Common myeloid progenitor, CD34-positive (primary cell): Measurements from ENCODE around the gene GNAZ.

Experiments
- CTCF ChIA-PET: fragments of 350-600 bp; sonication (Branson Sonifier 250); formaldehyde crosslinking; loops from one replicate; lab custom pipeline; 2021; ENCODE audit warnings: antibody characterized with exemption; lab: Charles Lee
- POLR2A ChIA-PET: fragments of 350-600 bp; sonication (Branson Sonifier 250); formaldehyde crosslinking; loops from one replicate; lab custom pipeline; 2021; ENCODE audit warnings: antibody characterized with exemption; lab: Charles Lee
- DNase-seq, 3 donors: peaks; one replicate each; pipeline versions ENCODE4 v3.0.0 to v3.0.0-alpha.2; 2013
- H3K27ac ChIP-seq, 2 experiments: 1 replicate in 1 of 2; 2 replicates in 1 of 2; pipeline ENCODE4 v1.7.0; 2013; ENCODE audit warnings: inconsistent platforms in 2 of 2, low read length in 2 of 2, mild to moderate bottlenecking in 2 of 2, low read depth in 1 of 2, moderate library complexity in 1 of 2; ENCODE audit not compliant: severe bottlenecking in 2 of 2, insufficient read depth in 1 of 2, poor library complexity in 1 of 2
- H3K27me3 ChIP-seq, 5 experiments: replicated peaks in 2 of 5; 1 replicate in 3 of 5; 2 replicates in 2 of 5; pipeline versions ENCODE4 v1.6.1 to v1.7.0; 2013; ENCODE audit warnings: low read length in 4 of 5, mild to moderate bottlenecking in 2 of 5, moderate library complexity in 2 of 5, inconsistent platforms in 1 of 5; ENCODE audit not compliant: insufficient read depth in 5 of 5, control insufficient read depth in 4 of 5
- H3K36me3 ChIP-seq, 4 experiments: 1 replicate in 2 of 4; 2 replicates in 2 of 4; pipeline versions ENCODE4 v1.6.1 to v1.7.0; 2013; ENCODE audit warnings: low read length in 3 of 4, control low read depth in 1 of 4, mild to moderate bottlenecking in 1 of 4; ENCODE audit not compliant: control insufficient read depth in 4 of 4, insufficient read depth in 4 of 4
- H3K4me1 ChIP-seq, 4 experiments: 1 replicate in 3 of 4; 2 replicates in 1 of 4; pipeline versions ENCODE4 v1.6.1 to v1.7.1; 2013; ENCODE audit warnings: low read length in 3 of 4, mild to moderate bottlenecking in 3 of 4, control low read depth in 1 of 4, inconsistent platforms in 1 of 4, moderate library complexity in 1 of 4; ENCODE audit not compliant: control insufficient read depth in 4 of 4, insufficient read depth in 4 of 4; ENCODE audit errors: control extremely low read depth in 1 of 4
- H3K4me3 ChIP-seq, 7 experiments: 1 replicate in 4 of 7; 2 replicates in 3 of 7; pipeline versions ENCODE4 v1.5.1 to v1.7.0; 2013; ENCODE audit warnings: mild to moderate bottlenecking in 7 of 7, low read length in 6 of 7, moderate library complexity in 6 of 7, inconsistent platforms in 2 of 7, low read depth in 2 of 7, control low read depth in 1 of 7; ENCODE audit not compliant: insufficient read depth in 4 of 7, control insufficient read depth in 1 of 7; ENCODE audit errors: extremely low read depth in 1 of 7
- H3K9me3 ChIP-seq, 5 experiments: 1 replicate in 4 of 5; 2 replicates in 1 of 5; pipeline versions ENCODE4 v1.6.1 to v1.7.1; 2013; ENCODE audit warnings: low read length in 4 of 5, mild to moderate bottlenecking in 2 of 5, inconsistent platforms in 1 of 5, low read depth in 1 of 5, moderate library complexity in 1 of 5; ENCODE audit not compliant: control insufficient read depth in 4 of 5, insufficient read depth in 2 of 5; ENCODE audit errors: control extremely low read depth in 1 of 5
- WGBS: methylation state at CpG from one replicate; pipeline ENCODE4 v1.1.5; 2013; ENCODE audit not compliant: insufficient coverage; 5-methylcytosine and 5-hydroxymethylcytosine counted together

GNAZ gene

GRCh38 chr22:23113847-23114720 is 43.8 kb downstream of the GNAZ start:
- no peak for DNase-seq
- peaks cover 0 to 2% (median 0%) of the 10 kb centered on the region in 5 experiments for H3K27me3 ChIP-seq
- H3K4me1 ChIP-seq = peaks cover 0 to 4% (median 1%) of the 10 kb centered on the region in 4 experiments
- no peaks in the 10 kb centered on the region for H3K9me3 ChIP-seq
- 93% methylated on average over 12 of the region's 18 CpGs for WGBS
- no peak overlapping the region for H3K4me3 ChIP-seq
- no peaks in the 10 kb centered on the region for H3K36me3 ChIP-seq
- no peak overlapping the region for H3K27ac ChIP-seq
- ChIA-PET POLR2A (no interaction called here), CTCF (interaction anchor here (0.9 to 1.8 kb wide), 5 partner anchors 14 to 156 kb away, joined by 3 to 8 read pairs (median 5); no protein-coding TSS in a partner anchor)

DNA sequence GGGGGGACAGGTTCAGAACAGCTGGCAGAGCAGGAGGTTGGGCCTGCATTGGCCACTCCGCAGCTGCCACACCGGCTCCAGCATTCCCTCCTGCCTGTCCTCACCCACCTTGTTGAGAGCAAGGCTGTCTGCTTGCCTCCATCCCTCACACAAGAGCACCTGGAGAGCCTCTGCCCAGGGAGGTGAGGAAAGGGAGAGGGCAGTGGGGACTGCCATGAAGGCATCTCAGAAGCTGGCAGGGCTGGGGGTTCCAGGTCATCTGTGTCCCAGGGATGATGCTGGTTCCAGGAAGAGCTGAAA is 44.4 kb downstream of the GNAZ start:
- CTCF ChIA-PET = interaction anchor here (0.8 to 1.6 kb wide), 3 partner anchors 12 to 155 kb away, joined by 3 to 8 read pairs (median 3); no protein-coding TSS in a partner anchor
- WGBS = no CpG with 5 or more reads among the region's 2 CpGs
- no peak overlapping the region for H3K4me3 ChIP-seq

GRCh38 chr22:23115369-23115768 is 45.0 kb downstream of the GNAZ start:
- H3K27ac ChIP-seq = no peak overlapping the region
- CTCF ChIA-PET = interaction anchor here (0.8 to 1.6 kb wide), 3 partner anchors 12 to 156 kb away, joined by 3 to 8 read pairs (median 3); no protein-coding TSS in a partner anchor
- no peaks in the 10 kb centered on the region for H3K36me3 ChIP-seq
- DNase-seq = no peak
- H3K4me3 ChIP-seq = no peak overlapping the region
- H3K27me3 ChIP-seq = peaks cover 0 to 2% (median 0%) of the 10 kb centered on the region in 5 experiments
- POLR2A ChIA-PET = no interaction called here
- 92% methylated on average over 3 of the region's 7 CpGs for WGBS
- H3K9me3 ChIP-seq = no peaks in the 10 kb centered on the region
- peaks cover 0 to 11% (median 5%) of the 10 kb centered on the region in 4 experiments for H3K4me1 ChIP-seq

More for the DNA sequence above, 44.4 kb downstream of the GNAZ start:
- DNase-seq = no peak
- no peaks in the 10 kb centered on the region for H3K36me3 ChIP-seq
- no peak overlapping the region for H3K27ac ChIP-seq
- H3K4me1 ChIP-seq = peaks cover 0 to 7% (median 5%) of the 10 kb centered on the region in 4 experiments
- H3K27me3 ChIP-seq = peaks cover 0 to 2% (median 0%) of the 10 kb centered on the region in 5 experiments
- no peaks in the 10 kb centered on the region for H3K9me3 ChIP-seq
- POLR2A ChIA-PET = no interaction called here

DNA sequence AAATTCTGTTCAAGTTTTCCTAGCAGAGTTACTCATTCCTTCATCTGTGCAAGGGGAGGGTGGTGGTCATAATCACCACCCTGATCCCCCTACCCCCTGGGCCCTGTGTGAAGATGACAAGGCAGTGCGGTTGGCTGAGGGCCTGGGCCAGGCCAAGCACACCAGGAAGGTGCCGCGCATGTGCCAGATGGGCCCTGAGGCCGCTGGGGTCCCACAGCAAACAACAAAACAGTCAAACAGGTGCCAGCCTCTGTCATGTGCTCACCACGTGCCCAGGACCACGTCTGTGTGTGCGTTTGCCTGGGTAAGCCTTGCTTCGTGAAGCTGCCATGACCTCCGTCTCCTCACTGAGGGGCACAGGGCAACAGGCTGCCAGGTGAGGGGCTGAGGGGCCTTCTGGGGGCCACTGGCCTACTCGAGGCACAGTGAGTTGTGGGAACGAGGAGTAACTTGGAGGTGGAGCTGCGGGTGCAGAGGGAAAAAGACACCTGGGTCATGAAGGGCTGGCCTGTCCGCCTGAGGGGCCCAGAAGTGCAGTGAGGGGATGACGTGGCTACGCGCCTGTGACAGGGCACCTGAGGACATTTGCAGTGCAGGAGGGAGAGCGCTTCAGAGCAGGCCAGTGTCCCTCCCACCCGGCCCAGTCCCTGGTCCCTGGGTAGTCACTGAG is 45.6 kb downstream of the GNAZ start:
- peaks cover 0 to 6% (median 4%) of the 10 kb centered on the region in 4 experiments for H3K4me1 ChIP-seq
- DNase-seq = no peak
- H3K4me3 ChIP-seq = no peak overlapping the region
- no peaks in the 10 kb centered on the region for H3K36me3 ChIP-seq
- peaks cover 0 to 2% (median 0%) of the 10 kb centered on the region in 5 experiments for H3K27me3 ChIP-seq
- POLR2A ChIA-PET = no interaction called here
- CTCF ChIA-PET = interaction anchor here (0.7 to 1.3 kb wide), 2 partner anchors 9 to 158 kb away, joined by 3 read pairs; no protein-coding TSS in a partner anchor
- 88% methylated on average over 17 of the region's 18 CpGs for WGBS
- H3K9me3 ChIP-seq = no peaks in the 10 kb centered on the region
- H3K27ac ChIP-seq = no peak overlapping the region

- Histone ChIP-seq H3K36me3 (no peaks in the 10 kb centered on the region), H3K9me3 (no peaks in the 10 kb centered on the region), H3K27me3 (no peaks in the 10 kb centered on the region), H3K27ac (no peak overlapping the region), H3K4me3 (no peak overlapping the region), H3K4me1 (peaks cover 0 to 6% (median 4%) of the 10 kb centered on the region in 4 experiments)
- ChIA-PET POLR2A (no interaction called here), CTCF (interaction anchor here (0.7 to 1.3 kb wide), 2 partner anchors 9 to 158 kb away, joined by 3 read pairs; no protein-coding TSS in a partner anchor)
- no peak for DNase-seq
- WGBS = 96% methylated on average over 6 of the region's 10 CpGs
These were observed 46.4 kb downstream of the GNAZ start for GRCh38 chr22:23116506-23117263.

GRCh38 chr22:23117275-23117674 is 47.0 kb downstream of the GNAZ start:
- WGBS = 100% methylated on average over 8 of the region's 10 CpGs

More at GRCh38 chr22:23117275-23117674, 47.0 kb downstream of the GNAZ start:
- no peaks in the 10 kb centered on the region for H3K27me3 ChIP-seq
- no peak overlapping the region for H3K4me3 ChIP-seq
- ChIA-PET CTCF (interaction anchor here (1.1 kb wide), 1 partner anchor 11 kb away, joined by 3 read pairs; no protein-coding TSS in a partner anchor), POLR2A (no interaction called here)
- no peaks in the 10 kb centered on the region for H3K36me3 ChIP-seq
- H3K4me1 ChIP-seq = peaks cover 0 to 6% (median 4%) of the 10 kb centered on the region in 4 experiments
- no peak for DNase-seq
- no peaks in the 10 kb centered on the region for H3K9me3 ChIP-seq
- no peak overlapping the region for H3K27ac ChIP-seq
